Smooth muscle cell (in vitro differentiated cells): ENCODE data around the gene YIPF3. TPM values are rescaled to one million over a fixed set of nuclear protein-coding genes. Genes with fewer than 3 reads are reported as not detected.

Experiments
- DNase-seq: peaks from one replicate; lab custom pipeline; 2025; ENCODE audit not compliant: unreplicated experiment; lab: John Stamatoyannopoulos, UW
- H2AFZ ChIP-seq: fragments of 200-600 bp; sonication (generic); 2 replicates; pipeline ENCODE4 v1.6.0; 2016; ENCODE audit warnings: antibody characterized with exemption, low read depth, mild to moderate bottlenecking
- H3F3A ChIP-seq: fragments of 200-600 bp; sonication (generic); 2 replicates; pipeline ENCODE4 v1.6.0; 2017; ENCODE audit warnings: antibody characterized with exemption, low read depth
- H3K27ac ChIP-seq: fragments of 200-600 bp; sonication (generic); 2 replicates; pipeline ENCODE4 v1.5.1; 2016; ENCODE audit warnings: low read depth, mild to moderate bottlenecking
- H3K27me3 ChIP-seq: fragments of 200-600 bp; sonication (generic); 2 replicates; pipeline ENCODE4 v1.6.1; 2016; ENCODE audit warnings: low read depth, mild to moderate bottlenecking
- H3K36me3 ChIP-seq: fragments of 200-600 bp; sonication (generic); 2 replicates; pipeline ENCODE4 v1.5.1; 2016; ENCODE audit warnings: low read depth
- H3K4me1 ChIP-seq: fragments of 200-600 bp; sonication (generic); 2 replicates; pipeline ENCODE4 v1.5.1; 2016; ENCODE audit warnings: low read depth
- H3K4me2 ChIP-seq: fragments of 200-600 bp; sonication (generic); 2 replicates; pipeline ENCODE4 v1.6.0; 2016; ENCODE audit warnings: mild to moderate bottlenecking
- H3K4me3 ChIP-seq: fragments of 200-600 bp; sonication (generic); 2 replicates; pipeline ENCODE4 v1.5.1; 2016; ENCODE audit warnings: mild to moderate bottlenecking
- H3K79me2 ChIP-seq: fragments of 200-600 bp; sonication (generic); 2 replicates; pipeline ENCODE4 v1.6.0; 2016; ENCODE audit warnings: low read depth, mild to moderate bottlenecking
- H3K9ac ChIP-seq: fragments of 200-600 bp; sonication (generic); 2 replicates; pipeline ENCODE4 v1.6.0; 2016; ENCODE audit warnings: low read depth
- H3K9me3 ChIP-seq: fragments of 200-600 bp; sonication (generic); replicated peaks from 2 replicates; pipeline ENCODE4 v1.5.1; 2016; ENCODE audit warnings: low read depth
- H4K20me1 ChIP-seq: fragments of 200-600 bp; sonication (generic); 2 replicates; pipeline ENCODE4 v1.6.0; 2016; ENCODE audit warnings: low read depth
- WGBS: methylation state at CpG from one replicate; pipeline ENCODE4 v1.1.7; 2016; ENCODE audit warnings: low lambda C conversion rate; 5-methylcytosine and 5-hydroxymethylcytosine counted together
- polyA plus RNA-seq: library from polyadenylated mRNA; unstranded; fragments of >200 nt; fragmentation: Nextera tagmentation; extraction: Ambion mirVana; gene quantifications from 2 replicates; pipeline ENCODE4 v1.2.1, GENCODE V29; 2016
- total RNA-seq: library from RNA; depleted of rRNA; stranded (reverse); fragments of >200 nt; gene quantifications from 2 replicates; pipeline ENCODE4 v1.2.3, GENCODE V29; 2014
- TF ChIP-seq, protein P1 (sequence below): fragments of 200-600 bp; sonication (generic); IDR thresholded peaks from 2 replicates; pipeline ENCODE4 v1.5.1; 2017; ENCODE audit warnings: borderline replicate concordance, mild to moderate bottlenecking, antibody characterized with exemption; ENCODE audit not compliant: insufficient read depth, poor library complexity, severe bottlenecking

Gene YIPF3
- total and polyA plus RNA-seq, 2 experiments from 2014 or later = 182 to 199 TPM

DNA sequence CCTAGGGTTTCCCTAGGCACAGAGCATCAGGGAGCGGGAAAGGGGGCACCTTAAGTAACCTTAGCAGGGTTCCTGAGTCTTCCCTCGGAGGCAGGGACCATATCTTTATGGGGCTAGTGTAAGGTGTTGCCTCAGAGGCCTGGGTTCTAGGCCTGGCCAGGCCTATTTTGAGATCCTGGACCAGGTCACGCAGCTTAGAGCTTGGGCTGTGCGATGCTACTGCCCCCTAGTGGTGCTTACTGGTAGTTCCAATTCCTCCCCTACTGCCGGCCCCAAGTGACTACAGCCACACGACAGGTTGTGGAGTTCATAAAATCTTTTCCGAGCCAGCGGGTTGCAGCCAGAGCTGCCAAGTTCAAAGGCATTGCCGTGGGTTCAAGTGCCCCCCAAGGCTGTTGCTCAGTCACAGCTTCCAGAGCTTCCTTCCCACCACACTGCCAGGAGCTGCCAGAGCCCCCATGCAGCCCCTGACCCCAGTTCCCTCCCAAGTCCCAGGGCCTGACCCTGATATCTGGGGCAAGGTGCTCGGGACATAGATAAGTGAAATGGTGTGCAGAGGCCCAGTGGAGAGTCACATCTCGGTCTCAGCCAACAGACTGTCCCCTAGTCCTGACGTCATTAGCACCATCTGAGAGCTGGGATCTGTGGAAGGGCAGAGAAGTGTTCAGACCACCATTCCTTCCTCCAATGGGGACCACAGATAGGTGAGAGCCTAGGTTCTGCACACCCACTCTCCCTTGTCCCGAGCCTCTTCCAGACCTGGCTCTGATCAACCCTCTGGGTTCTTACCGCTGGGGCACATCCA, 9.9 kb downstream of the YIPF3 start:
- peak; percentile 60 for DNase-seq
- TF ChIP-seq, protein P1, sequence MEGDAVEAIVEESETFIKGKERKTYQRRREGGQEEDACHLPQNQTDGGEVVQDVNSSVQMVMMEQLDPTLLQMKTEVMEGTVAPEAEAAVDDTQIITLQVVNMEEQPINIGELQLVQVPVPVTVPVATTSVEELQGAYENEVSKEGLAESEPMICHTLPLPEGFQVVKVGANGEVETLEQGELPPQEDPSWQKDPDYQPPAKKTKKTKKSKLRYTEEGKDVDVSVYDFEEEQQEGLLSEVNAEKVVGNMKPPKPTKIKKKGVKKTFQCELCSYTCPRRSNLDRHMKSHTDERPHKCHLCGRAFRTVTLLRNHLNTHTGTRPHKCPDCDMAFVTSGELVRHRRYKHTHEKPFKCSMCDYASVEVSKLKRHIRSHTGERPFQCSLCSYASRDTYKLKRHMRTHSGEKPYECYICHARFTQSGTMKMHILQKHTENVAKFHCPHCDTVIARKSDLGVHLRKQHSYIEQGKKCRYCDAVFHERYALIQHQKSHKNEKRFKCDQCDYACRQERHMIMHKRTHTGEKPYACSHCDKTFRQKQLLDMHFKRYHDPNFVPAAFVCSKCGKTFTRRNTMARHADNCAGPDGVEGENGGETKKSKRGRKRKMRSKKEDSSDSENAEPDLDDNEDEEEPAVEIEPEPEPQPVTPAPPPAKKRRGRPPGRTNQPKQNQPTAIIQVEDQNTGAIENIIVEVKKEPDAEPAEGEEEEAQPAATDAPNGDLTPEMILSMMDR = peak; percentile 93
- Histone ChIP-seq H3K36me3 (no peaks in the 10 kb centered on the region), H3K4me1 (peaks cover 2% of the 10 kb centered on the region), H3K4me2 (no peak overlapping the region), H3K79me2 (no peaks in the 10 kb centered on the region), H2AFZ (no peak overlapping the region), H3K4me3 (no peak overlapping the region), H3K27ac (no peak overlapping the region), H3K27me3 (no peaks in the 10 kb centered on the region), H4K20me1 (no peaks in the 10 kb centered on the region), H3F3A (peaks cover 12% of the 10 kb centered on the region), H3K9me3 (no peaks in the 10 kb centered on the region), H3K9ac (no peak overlapping the region)
- 38% methylated on average over 14 of the region's 14 CpGs for WGBS

DNA sequence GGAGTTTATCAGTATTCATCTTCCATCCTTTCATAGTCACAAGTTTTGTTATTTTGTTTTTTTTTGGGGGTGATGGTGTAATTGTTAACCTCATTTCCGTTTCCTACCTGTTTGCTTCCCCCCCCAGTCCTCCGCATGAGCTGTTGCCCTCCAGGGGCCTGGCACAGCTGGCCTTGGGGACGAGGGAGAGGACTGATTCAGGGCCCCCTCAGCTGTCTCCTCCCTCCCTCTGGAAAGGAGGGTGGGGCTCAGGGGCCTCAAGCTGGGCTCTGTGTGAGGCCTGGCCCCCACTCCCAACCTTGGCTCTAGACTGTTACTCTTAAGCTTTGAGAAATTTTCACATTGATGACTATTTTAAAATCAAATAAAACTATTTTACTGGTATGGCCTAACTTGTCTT, 10.6 kb downstream of the YIPF3 start:
- H3K4me1 ChIP-seq = peaks cover 2% of the 10 kb centered on the region
- H3F3A ChIP-seq = peaks cover 6% of the 10 kb centered on the region
- H3K4me3 ChIP-seq = no peak overlapping the region
- TF ChIP-seq, protein P1 = no peak
- H3K36me3 ChIP-seq = no peaks in the 10 kb centered on the region
- no peak for DNase-seq
- 83% methylated on average over 3 of the region's 3 CpGs for WGBS
- H3K9ac ChIP-seq = no peak overlapping the region
- no peaks in the 10 kb centered on the region for H3K27me3 ChIP-seq
- H4K20me1 ChIP-seq = no peaks in the 10 kb centered on the region
- no peaks in the 10 kb centered on the region for H3K9me3 ChIP-seq
- no peak overlapping the region for H3K4me2 ChIP-seq
- no peaks in the 10 kb centered on the region for H3K79me2 ChIP-seq
- H2AFZ ChIP-seq = no peak overlapping the region
- H3K27ac ChIP-seq = no peak overlapping the region

DNA sequence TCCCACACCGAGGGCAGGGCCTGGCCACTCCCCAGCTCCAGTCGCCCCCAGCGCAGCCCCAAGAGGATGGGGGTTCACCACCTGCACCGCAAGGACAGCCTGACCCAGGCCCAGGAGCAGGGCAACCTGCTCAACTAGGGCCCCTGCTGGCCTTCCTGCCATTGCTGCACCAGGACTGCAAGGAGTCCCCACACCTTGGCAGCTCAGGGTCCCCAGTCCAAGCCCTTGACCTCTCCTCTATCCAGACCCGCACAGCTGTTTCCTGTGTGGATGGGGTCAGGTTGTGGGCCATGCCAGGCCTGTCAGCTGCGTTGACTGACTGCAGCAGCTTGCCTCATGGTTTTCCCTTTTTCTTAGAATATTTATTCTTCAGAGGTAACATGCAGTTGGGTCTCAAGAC, 11.0 kb downstream of the YIPF3 start:
- Histone ChIP-seq H3K4me1 (peaks cover 2% of the 10 kb centered on the region), H3F3A (peaks cover 3% of the 10 kb centered on the region), H3K79me2 (no peaks in the 10 kb centered on the region), H4K20me1 (no peaks in the 10 kb centered on the region), H3K27me3 (no peaks in the 10 kb centered on the region), H3K36me3 (no peaks in the 10 kb centered on the region), H3K9ac (no peak overlapping the region), H3K9me3 (no peaks in the 10 kb centered on the region), H3K4me2 (no peak overlapping the region), H3K27ac (no peak overlapping the region), H2AFZ (no peak overlapping the region), H3K4me3 (no peak overlapping the region)
- TF ChIP-seq, protein P1 = no peak
- WGBS = 89% methylated on average over 6 of the region's 6 CpGs
- no peak for DNase-seq
